MM.1S (cell line): Measurements from ENCODE around the gene GMPR2.

Experiments
- EZH2 ChIP-seq: fragments of 300-600 bp; sonication (generic); optimal IDR thresholded peaks from 2 replicates; pipeline ENCODE3; 2017; ENCODE audit warnings: low read depth, mild to moderate bottlenecking, antibody characterized with exemption, low read length, mixed read lengths
- TF ChIP-seq, protein P1 (sequence below): fragments of 300-600 bp; sonication (generic); IDR thresholded peaks from 2 replicates; pipeline ENCODE4 v1.5.1; 2016; ENCODE audit warnings: antibody characterized with exemption, low read length, mixed read lengths

DNA sequence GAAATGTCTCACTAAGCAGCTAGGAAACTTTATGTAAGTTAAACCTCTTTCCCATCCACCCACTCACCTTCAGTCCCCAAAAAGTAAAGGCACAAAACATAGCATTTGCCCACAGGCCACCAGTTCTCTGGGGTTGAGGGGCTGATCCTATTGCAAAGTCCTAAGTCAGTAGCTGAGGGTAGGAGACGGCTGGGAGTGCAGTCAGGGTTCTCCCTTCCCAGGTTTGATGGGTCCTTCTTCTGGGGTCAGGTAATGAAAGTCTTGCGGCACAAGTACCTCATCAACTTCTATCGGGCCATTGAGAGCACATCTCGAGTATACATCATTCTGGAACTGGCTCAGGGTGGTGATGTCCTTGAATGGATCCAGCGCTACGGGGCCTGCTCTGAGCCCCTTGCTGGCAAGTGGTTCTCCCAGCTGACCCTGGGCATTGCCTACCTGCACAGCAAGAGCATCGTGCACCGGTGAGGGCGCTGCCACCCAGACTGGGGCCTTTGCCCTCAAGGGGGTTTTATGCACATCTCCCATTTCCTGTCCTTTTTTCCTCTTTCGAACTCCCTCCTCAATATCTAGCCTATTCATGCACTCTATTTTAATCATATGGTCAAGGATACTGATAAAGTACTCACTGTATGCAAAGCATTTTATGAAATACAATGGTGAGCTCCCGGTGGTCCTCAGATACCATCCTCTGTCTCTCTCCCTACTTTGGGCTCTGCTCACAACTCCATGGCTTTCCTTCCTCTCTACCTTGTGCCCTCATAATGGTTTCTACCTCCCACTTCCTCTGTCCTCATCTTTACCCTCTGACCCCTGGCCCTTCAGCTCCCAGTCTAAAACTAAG, 26.2 kb upstream of the GMPR2 start:
- TF ChIP-seq, protein P1, sequence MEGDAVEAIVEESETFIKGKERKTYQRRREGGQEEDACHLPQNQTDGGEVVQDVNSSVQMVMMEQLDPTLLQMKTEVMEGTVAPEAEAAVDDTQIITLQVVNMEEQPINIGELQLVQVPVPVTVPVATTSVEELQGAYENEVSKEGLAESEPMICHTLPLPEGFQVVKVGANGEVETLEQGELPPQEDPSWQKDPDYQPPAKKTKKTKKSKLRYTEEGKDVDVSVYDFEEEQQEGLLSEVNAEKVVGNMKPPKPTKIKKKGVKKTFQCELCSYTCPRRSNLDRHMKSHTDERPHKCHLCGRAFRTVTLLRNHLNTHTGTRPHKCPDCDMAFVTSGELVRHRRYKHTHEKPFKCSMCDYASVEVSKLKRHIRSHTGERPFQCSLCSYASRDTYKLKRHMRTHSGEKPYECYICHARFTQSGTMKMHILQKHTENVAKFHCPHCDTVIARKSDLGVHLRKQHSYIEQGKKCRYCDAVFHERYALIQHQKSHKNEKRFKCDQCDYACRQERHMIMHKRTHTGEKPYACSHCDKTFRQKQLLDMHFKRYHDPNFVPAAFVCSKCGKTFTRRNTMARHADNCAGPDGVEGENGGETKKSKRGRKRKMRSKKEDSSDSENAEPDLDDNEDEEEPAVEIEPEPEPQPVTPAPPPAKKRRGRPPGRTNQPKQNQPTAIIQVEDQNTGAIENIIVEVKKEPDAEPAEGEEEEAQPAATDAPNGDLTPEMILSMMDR, result no peak
- no peak for TF ChIP-seq EZH2
